Neuronal stem cell (in vitro differentiated cells): Measurements from ENCODE around the gene IFTAP.

Experiments
- DNase-seq: peaks from one replicate; pipeline ENCODE4 v3.0.0-alpha.2; 2013; ENCODE audit warnings: low spot score
- H2AFZ ChIP-seq: one replicate; pipeline ENCODE4 v1.6.1; 2013; ENCODE audit warnings: mild to moderate bottlenecking, low read length, inconsistent platforms
- H2AK5ac ChIP-seq: 2 replicates; pipeline ENCODE4 v1.6.1; 2013; ENCODE audit warnings: low read depth, mild to moderate bottlenecking, inconsistent platforms, low read length, moderate library complexity, mixed read lengths
- H2BK120ac ChIP-seq: 2 replicates; pipeline ENCODE4 v1.6.1; 2013; ENCODE audit warnings: low read depth, mild to moderate bottlenecking, inconsistent platforms, low read length, moderate library complexity, mixed read lengths
- H2BK12ac ChIP-seq: one replicate; pipeline ENCODE4 v1.6.1; 2013; ENCODE audit warnings: low read length, inconsistent platforms
- H2BK15ac ChIP-seq: 2 replicates; pipeline ENCODE4 v1.6.1; 2013; ENCODE audit warnings: mild to moderate bottlenecking, low read length, inconsistent platforms, mixed read lengths
- H2BK5ac ChIP-seq: one replicate; pipeline ENCODE4 v1.6.1; 2013; ENCODE audit warnings: inconsistent platforms, mild to moderate bottlenecking, low read length, moderate library complexity
- H3K14ac ChIP-seq: one replicate; pipeline ENCODE4 v1.6.1; 2013; ENCODE audit warnings: low read length, inconsistent platforms
- H3K18ac ChIP-seq: 2 replicates; pipeline ENCODE4 v1.6.1; 2013; ENCODE audit warnings: low read length, inconsistent platforms
- H3K23ac ChIP-seq: 2 replicates; pipeline ENCODE4 v1.6.1; 2013; ENCODE audit warnings: low read depth, mild to moderate bottlenecking, mixed read lengths, low read length, inconsistent platforms; ENCODE audit not compliant: poor library complexity
- H3K27ac ChIP-seq: replicated peaks from 3 replicates; pipeline ENCODE4 v1.5.1; 2013; ENCODE audit warnings: low read length, inconsistent platforms
- H3K27me3 ChIP-seq, 3 experiments: 2 replicates each; pipeline ENCODE4 v1.6.1; 2013; ENCODE audit warnings: low read length in 3 of 3, mild to moderate bottlenecking in 2 of 3, inconsistent platforms in 1 of 3, low read depth in 1 of 3, mixed read lengths in 1 of 3, moderate library complexity in 1 of 3; ENCODE audit not compliant: control insufficient read depth in 3 of 3, insufficient read depth in 3 of 3
- H3K36me3 ChIP-seq, 2 donors: replicated peaks in 1 of 2; 2 replicates each; pipeline ENCODE4 v1.6.1; 2013; ENCODE audit warnings: low read length in 2 of 2; ENCODE audit not compliant: control insufficient read depth in 2 of 2, insufficient read depth in 2 of 2
- H3K4ac ChIP-seq: 2 replicates; pipeline ENCODE4 v1.6.1; 2013; ENCODE audit warnings: inconsistent platforms, mild to moderate bottlenecking, low read length, moderate library complexity
- H3K4me1 ChIP-seq, 2 donors: 1 replicate in 1 of 2; 2 replicates in 1 of 2; pipeline ENCODE4 v1.6.1; 2013; ENCODE audit warnings: low read length in 2 of 2, low read depth in 1 of 2; ENCODE audit not compliant: control insufficient read depth in 2 of 2, insufficient read depth in 1 of 2
- H3K4me2 ChIP-seq: one replicate; pipeline ENCODE4 v1.6.1; 2013; ENCODE audit warnings: mild to moderate bottlenecking, low read length, inconsistent platforms; ENCODE audit not compliant: insufficient read depth, poor library complexity, severe bottlenecking
- H3K4me3 ChIP-seq, 2 donors: 2 replicates each; pipeline ENCODE4 v1.5.1; 2013; ENCODE audit warnings: low read length in 2 of 2, mild to moderate bottlenecking in 2 of 2, inconsistent platforms in 1 of 2, moderate library complexity in 1 of 2
- H3K79me1 ChIP-seq: one replicate; pipeline ENCODE4 v1.6.1; 2013; ENCODE audit warnings: low read depth, mild to moderate bottlenecking, inconsistent platforms, low read length, moderate library complexity
- H3K9ac ChIP-seq: one replicate; pipeline ENCODE4 v1.6.1; 2013; ENCODE audit warnings: mild to moderate bottlenecking, low read depth, low read length, inconsistent platforms; ENCODE audit not compliant: poor library complexity
- H3K9me3 ChIP-seq, 2 donors: replicated peaks in 1 of 2; 2 replicates each; pipeline versions ENCODE3 to v1.6.1; 2013; ENCODE audit warnings: low read length in 2 of 2, mild to moderate bottlenecking in 2 of 2, inconsistent platforms in 1 of 2, low read depth in 1 of 2, mixed read lengths in 1 of 2, moderate library complexity in 1 of 2; ENCODE audit not compliant: control insufficient read depth in 2 of 2, insufficient read depth in 1 of 2
- H4K8ac ChIP-seq: one replicate; pipeline ENCODE4 v1.6.1; 2013; ENCODE audit warnings: low read depth, mild to moderate bottlenecking, inconsistent platforms, low read length, moderate library complexity
- H4K91ac ChIP-seq: one replicate; pipeline ENCODE4 v1.6.1; 2013; ENCODE audit warnings: low read length, low read depth, mild to moderate bottlenecking, inconsistent platforms; ENCODE audit not compliant: poor library complexity
- WGBS, 2 donors: extraction: QIAGEN DNeasy Blood & Tissue Kit; methylation state at CpG; one replicate each; pipeline ENCODE4 v1.1.7; 2013; ENCODE audit warnings: missing lambda C conversion rate in 2 of 2, mixed read lengths in 1 of 2; ENCODE audit not compliant: insufficient read length in 2 of 2, insufficient replicate concordance in 1 of 2; ENCODE audit errors: extremely low coverage in 2 of 2; 5-methylcytosine and 5-hydroxymethylcytosine counted together

The IFTAP gene

DNA sequence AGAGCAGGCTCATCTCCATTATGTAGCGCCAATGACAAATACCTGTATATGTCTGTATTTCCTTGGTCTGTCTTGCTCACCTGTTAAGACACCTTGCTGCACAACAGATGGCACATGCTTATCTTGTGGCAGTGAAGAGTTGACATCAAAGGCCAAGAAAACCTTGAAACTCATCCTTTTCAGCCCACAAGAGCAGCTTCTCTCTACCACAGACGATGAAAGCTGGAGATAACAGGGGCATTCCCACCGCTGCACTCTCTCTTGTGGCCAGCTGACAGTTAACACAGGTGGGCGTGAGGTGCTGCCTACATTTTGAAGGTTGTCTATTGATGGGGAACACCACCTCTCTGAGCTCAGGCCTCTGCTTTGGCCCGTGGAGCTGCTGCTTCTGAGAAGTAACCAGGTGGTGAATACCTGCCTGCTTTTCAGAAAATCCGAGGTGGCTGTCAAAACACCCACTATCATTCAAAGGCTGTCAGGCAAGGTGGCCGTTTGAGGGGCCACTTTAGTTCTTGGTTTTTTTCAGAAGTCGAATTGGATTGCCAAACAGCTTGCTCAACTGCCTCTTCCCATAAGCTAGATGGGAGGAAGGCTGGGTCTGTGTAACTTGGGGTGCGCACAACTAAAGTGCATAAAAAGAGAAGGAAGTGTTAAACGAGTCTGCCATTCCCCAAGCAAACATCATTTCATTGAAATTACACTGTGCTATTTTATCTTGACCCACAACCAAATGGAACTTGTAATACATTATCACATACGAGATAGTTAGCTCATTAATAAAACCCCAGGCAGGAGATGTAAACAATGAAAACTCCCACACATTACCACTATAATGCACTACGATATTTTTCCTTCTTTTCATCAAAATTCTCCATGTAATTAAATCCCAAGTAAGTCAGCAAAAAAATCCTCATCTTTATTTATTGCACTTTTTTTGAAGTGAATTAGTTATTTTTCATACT is 90.8 kb downstream of the IFTAP start:
- Histone ChIP-seq H2AFZ (no peak overlapping the region), H3K14ac (no peak overlapping the region), H2AK5ac (no peak overlapping the region), H4K91ac (no peak overlapping the region), H3K4ac (no peak overlapping the region), H3K9ac (no peak overlapping the region), H3K18ac (no peak overlapping the region), H2BK120ac (no peak overlapping the region), H3K4me3 (no peak overlapping the region), H3K4me2 (no peak overlapping the region), H3K23ac (no peak overlapping the region), H2BK15ac (no peak overlapping the region), H3K36me3 (no peaks in the 10 kb centered on the region), H3K27me3 (peaks cover 0 to 4% (median 3%) of the 10 kb centered on the region in 3 experiments), H2BK5ac (no peak overlapping the region), H4K8ac (no peak overlapping the region), H3K27ac (no peak overlapping the region), H3K9me3 (no peaks in the 10 kb centered on the region), H3K79me1 (no peaks in the 10 kb centered on the region), H2BK12ac (no peak overlapping the region), H3K4me1 (no peaks in the 10 kb centered on the region)
- 100% methylated on average over 1 of the region's 12 CpGs; no CpG with 5 or more reads in 1 of the 2 donors for WGBS, 2 donors
- DNase-seq, result no peak

DNA sequence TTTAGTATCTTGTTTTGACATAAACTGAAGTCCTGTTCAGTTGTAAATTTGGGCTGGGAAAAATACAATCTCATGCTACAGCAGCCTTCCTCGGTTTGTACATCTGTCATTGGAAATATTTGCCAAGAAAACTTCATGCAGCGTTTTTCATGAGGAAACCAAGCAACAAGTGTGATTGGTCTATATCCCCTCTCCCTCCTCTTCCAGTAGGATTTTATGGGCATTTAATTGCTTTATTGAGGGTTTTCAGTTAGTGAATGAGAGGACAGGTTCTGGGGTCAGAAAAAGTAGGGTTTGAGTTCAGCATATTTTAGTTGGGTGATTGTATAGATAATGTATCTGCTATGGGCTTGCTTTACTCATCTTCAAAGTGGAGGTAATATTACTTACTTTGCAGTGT is 93.8 kb downstream of the IFTAP start:
- Histone ChIP-seq H2BK15ac (no peak overlapping the region), H3K9ac (no peak overlapping the region), H3K4me3 (no peak overlapping the region), H3K4ac (no peak overlapping the region), H3K4me2 (no peak overlapping the region), H2AFZ (no peak overlapping the region), H3K4me1 (no peaks in the 10 kb centered on the region), H3K9me3 (no peaks in the 10 kb centered on the region), H3K36me3 (no peaks in the 10 kb centered on the region), H2BK12ac (no peak overlapping the region), H2BK120ac (no peak overlapping the region), H2BK5ac (no peak overlapping the region), H2AK5ac (no peak overlapping the region), H3K27me3 (peaks cover 0 to 4% (median 3%) of the 10 kb centered on the region in 3 experiments), H3K14ac (no peak overlapping the region), H3K23ac (no peak overlapping the region), H3K79me1 (no peaks in the 10 kb centered on the region), H3K18ac (no peak overlapping the region), H3K27ac (no peak overlapping the region), H4K91ac (no peak overlapping the region), H4K8ac (no peak overlapping the region)
- no CpG with 5 or more reads among the region's 2 CpGs for WGBS, 2 donors
- no peak for DNase-seq

DNA sequence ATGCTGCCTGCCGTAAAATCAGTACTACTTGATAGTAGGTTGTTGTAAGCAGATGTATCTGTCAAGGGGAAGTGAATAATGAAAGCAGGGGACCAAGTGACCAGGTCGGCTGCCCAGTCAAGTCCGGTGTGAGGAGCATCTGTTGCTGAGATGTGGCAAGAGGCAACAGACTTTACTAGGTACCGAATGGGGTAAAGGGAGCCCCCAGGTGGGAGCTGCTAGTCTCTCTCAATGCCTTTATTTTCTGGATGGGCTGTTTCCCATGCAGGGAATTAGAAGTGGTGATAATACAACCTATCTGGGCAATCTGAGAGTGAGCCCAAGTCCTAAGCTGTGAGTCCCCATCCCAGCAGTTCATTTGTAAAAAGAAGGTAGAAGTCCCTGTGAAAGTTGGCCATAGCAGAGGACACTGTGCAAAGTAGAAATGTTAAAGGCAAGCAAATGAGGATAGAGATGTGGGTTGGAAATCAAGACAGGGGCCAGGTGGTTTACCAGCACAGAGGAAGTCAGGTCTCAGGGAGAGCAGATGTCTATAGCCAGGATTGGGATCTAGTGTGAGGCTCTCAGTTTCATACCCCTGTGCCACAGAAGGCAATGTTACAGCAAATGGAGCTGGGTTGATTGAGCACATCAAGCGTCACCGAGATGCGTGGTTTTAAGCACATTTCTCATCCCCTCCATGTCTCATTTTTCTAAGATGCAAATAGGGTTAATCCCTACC is 94.4 kb downstream of the IFTAP start:
- H2BK5ac ChIP-seq, result no peak overlapping the region
- H3K4me3 ChIP-seq, result no peak overlapping the region
- no peak overlapping the region for H3K27ac ChIP-seq
- no peak for DNase-seq
- no peaks in the 10 kb centered on the region for H3K9me3 ChIP-seq
- H2AFZ ChIP-seq, result no peak overlapping the region
- H4K8ac ChIP-seq, result no peak overlapping the region
- H2BK120ac ChIP-seq, result no peak overlapping the region
- no peak overlapping the region for H2BK12ac ChIP-seq
- H2AK5ac ChIP-seq, result no peak overlapping the region
- H3K36me3 ChIP-seq, result no peaks in the 10 kb centered on the region
- H3K27me3 ChIP-seq, result peaks cover 0 to 4% (median 3%) of the 10 kb centered on the region in 3 experiments
- no peaks in the 10 kb centered on the region for H3K79me1 ChIP-seq
- H2BK15ac ChIP-seq, result no peak overlapping the region
- H3K14ac ChIP-seq, result no peak overlapping the region
- no peaks in the 10 kb centered on the region for H3K4me1 ChIP-seq
- H4K91ac ChIP-seq, result no peak overlapping the region
- no peak overlapping the region for H3K4ac ChIP-seq
- H3K18ac ChIP-seq, result no peak overlapping the region
- WGBS, 2 donors, result no CpG with 5 or more reads among the region's 7 CpGs
- no peak overlapping the region for H3K9ac ChIP-seq
- H3K4me2 ChIP-seq, result no peak overlapping the region
- H3K23ac ChIP-seq, result no peak overlapping the region

DNA sequence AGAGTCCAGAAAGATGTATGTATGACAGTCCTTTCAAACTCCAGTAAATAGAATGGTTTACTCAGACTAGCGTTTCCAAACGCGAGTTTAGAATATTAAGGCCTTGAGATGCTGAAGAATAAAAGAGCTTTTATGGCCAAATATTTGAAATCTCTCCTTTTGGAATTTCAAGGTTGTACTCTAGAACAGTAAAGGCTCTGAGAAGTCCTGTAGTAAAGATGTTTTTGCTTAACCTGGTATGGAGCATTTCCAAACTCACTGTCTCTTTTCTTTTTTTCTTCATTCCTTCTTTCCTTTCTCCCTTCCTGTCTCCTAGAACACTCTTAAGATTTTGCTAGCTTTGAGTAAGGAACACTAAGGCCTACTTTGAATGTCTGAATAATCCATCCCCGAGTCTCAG is 95.1 kb downstream of the IFTAP start:
- Histone ChIP-seq H3K27ac (no peak overlapping the region), H3K4ac (no peak overlapping the region)

More for the DNA sequence above, 95.1 kb downstream of the IFTAP start:
- Histone ChIP-seq H3K4me1 (no peaks in the 10 kb centered on the region), H3K18ac (no peak overlapping the region), H2AFZ (no peak overlapping the region), H3K4me3 (no peak overlapping the region), H2AK5ac (no peak overlapping the region), H2BK15ac (no peak overlapping the region), H3K4me2 (no peak overlapping the region), H3K36me3 (no peaks in the 10 kb centered on the region), H3K14ac (no peak overlapping the region), H3K9me3 (no peaks in the 10 kb centered on the region), H3K79me1 (no peaks in the 10 kb centered on the region), H3K27me3 (peaks cover 0 to 4% (median 3%) of the 10 kb centered on the region in 3 experiments), H4K91ac (no peak overlapping the region), H3K23ac (no peak overlapping the region), H3K9ac (no peak overlapping the region), H2BK5ac (no peak overlapping the region), H2BK12ac (no peak overlapping the region), H2BK120ac (no peak overlapping the region), H4K8ac (no peak overlapping the region)
- WGBS, 2 donors, result no CpG with 5 or more reads among the region's 4 CpGs
- DNase-seq, result no peak
